Body of pancreas (tissue), 4 donors: ENCODE measurements around the gene UBL3. TPM values are rescaled to one million over a fixed set of nuclear protein-coding genes. Genes with fewer than 3 reads are reported as not detected.

Experiments used
- ATAC-seq: fragments of 150-250 bp; one replicate; pipeline ENCODE4 v1.9.1; 2016
- DNase-seq, 4 donors: peaks; one replicate each; pipeline ENCODE4 v3.0.0-alpha.2; 2019
- H3K27ac ChIP-seq, 4 donors: fragments of 200-600 bp; sonication (generic); 1 replicate in 3 of 4; 2 replicates in 1 of 4; pipeline versions ENCODE4 v1.5.1 to v1.6.1; 2016 to 2019; ENCODE audit warnings: mild to moderate bottlenecking in 1 of 4, mixed read lengths in 1 of 4, moderate library complexity in 1 of 4
- H3K27me3 ChIP-seq, 2 donors: fragments of 200-600 bp; sonication (generic); one replicate each; pipeline ENCODE4 v1.6.0; 2016; ENCODE audit warnings: mild to moderate bottlenecking in 1 of 2
- H3K36me3 ChIP-seq, 2 donors: fragments of 200-600 bp; sonication (generic); replicated peaks in 1 of 2; 2 replicates each; pipeline ENCODE4 v1.5.1; 2016; ENCODE audit warnings: low read depth in 2 of 2; ENCODE audit not compliant: insufficient read depth in 1 of 2
- H3K4me1 ChIP-seq: fragments of 200-600 bp; sonication (generic); one replicate; pipeline ENCODE4 v1.6.0; 2016
- H3K4me3 ChIP-seq, 2 donors: fragments of 200-600 bp; sonication (generic); 1 replicate in 1 of 2; 2 replicates in 1 of 2; pipeline ENCODE4 v1.5.1; 2016 to 2019
- H3K9me3 ChIP-seq, 3 donors: fragments of 200-600 bp; sonication (generic); 1 replicate in 2 of 3; 2 replicates in 1 of 3; pipeline ENCODE4 v1.5.1; 2016
- POLR2A ChIP-seq, 3 donors: fragments of 450-650 bp; IDR thresholded peaks; one replicate each; pipeline ENCODE4 v1.6.1; 2016; ENCODE audit warnings: antibody characterized with exemption in 3 of 3, mild to moderate bottlenecking in 2 of 3
- WGBS, 2 donors: methylation state at CpG; one replicate each; pipeline ENCODE4 v1.1.5; 2017; 5-methylcytosine and 5-hydroxymethylcytosine counted together
- intact Hi-C: fragments of 100-400 bp; cut with DNase I; formaldehyde crosslinking; loops from one replicate; pipeline ENCODE4 v1.15.1; 2023
- total RNA-seq, 2 donors: library from RNA; depleted of rRNA; stranded (reverse); fragments of >200 nt; gene quantifications; one replicate each; pipeline ENCODE4 v1.1.0, GENCODE V29; 2016
- TF ChIP-seq, protein P1 (sequence below), 7 experiments: fragments of 450-650 bp in 4 of 7; fragments of 200-600 bp in 3 of 7; sonication (generic) in 3 of 7; IDR thresholded peaks; one replicate each; pipeline ENCODE4 v1.5.1; 2016 to 2019; ENCODE audit warnings: antibody characterized with exemption in 7 of 7

The UBL3 gene
- total RNA-seq, 2 donors from 2014 or later: 20.4 to 33.2 TPM

DNA sequence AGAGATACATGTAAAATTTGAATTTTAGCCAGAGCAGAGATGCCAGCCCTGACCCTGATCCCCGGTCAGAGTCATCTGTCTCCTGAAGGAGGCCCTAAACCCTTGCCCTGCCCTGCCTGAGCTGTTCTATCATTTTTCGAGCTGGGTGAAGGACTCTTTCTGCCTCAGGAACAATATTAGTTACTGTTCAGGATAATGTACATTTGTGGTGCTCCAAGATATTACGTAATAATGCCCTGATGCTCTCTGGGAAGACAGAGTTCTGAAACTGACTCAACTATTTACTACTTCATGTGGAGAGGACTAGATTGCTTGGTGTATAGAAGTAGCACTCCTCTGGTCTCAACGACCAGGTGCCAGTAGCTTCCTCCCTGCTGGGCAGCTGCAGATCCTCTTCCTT lies 37.9 kb upstream of the UBL3 start:
- H3K36me3 ChIP-seq: no peaks in the 10 kb centered on the region
- H3K27me3 ChIP-seq: no peaks in the 10 kb centered on the region
- intact Hi-C loops: no loop called here
- H3K9me3 ChIP-seq: no peaks in the 10 kb centered on the region
- H3K4me1 ChIP-seq: no peaks in the 10 kb centered on the region
- no peak for TF ChIP-seq POLR2A (IDR thresholded peaks at IDR 0.05)
- H3K27ac ChIP-seq: no peak overlapping the region
- ATAC-seq: no peak
- DNase-seq: no peak
- H3K4me3 ChIP-seq: no peak overlapping the region
- 75 to 89% methylated on average over 4 of the region's 4 CpGs for WGBS, 2 donors

DNA sequence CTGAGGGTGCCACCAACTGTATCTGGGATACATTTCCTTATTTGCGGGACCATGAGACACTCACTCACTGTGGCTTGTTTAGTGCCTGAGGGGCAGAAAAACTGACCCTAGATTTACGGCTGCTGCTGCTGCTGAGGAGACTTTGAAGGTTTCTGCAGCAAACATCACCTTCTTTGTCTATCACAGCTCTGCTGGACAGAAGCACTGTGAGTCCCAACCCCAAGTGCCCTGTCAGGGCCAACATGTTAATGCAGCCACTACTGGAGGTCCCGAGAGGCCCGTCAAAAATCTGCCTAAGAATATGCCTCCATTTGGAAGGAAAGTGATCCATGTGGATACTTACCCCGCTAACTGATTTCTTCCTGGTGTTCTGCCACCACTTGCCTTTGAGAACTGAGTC lies 37.3 kb upstream of the UBL3 start:
- ATAC-seq: no peak
- no peak for DNase-seq
- Histone ChIP-seq H3K9me3 (no peaks in the 10 kb centered on the region), H3K27me3 (no peaks in the 10 kb centered on the region), H3K27ac (no peak overlapping the region), H3K4me1 (no peaks in the 10 kb centered on the region), H3K4me3 (no peak overlapping the region), H3K36me3 (no peaks in the 10 kb centered on the region)
- TF ChIP-seq POLR2A (IDR thresholded peaks at IDR 0.05): no peak
- WGBS, 2 donors: 74 to 77% methylated on average over 5 of the region's 5 CpGs
- intact Hi-C loops: no loop called here

DNA sequence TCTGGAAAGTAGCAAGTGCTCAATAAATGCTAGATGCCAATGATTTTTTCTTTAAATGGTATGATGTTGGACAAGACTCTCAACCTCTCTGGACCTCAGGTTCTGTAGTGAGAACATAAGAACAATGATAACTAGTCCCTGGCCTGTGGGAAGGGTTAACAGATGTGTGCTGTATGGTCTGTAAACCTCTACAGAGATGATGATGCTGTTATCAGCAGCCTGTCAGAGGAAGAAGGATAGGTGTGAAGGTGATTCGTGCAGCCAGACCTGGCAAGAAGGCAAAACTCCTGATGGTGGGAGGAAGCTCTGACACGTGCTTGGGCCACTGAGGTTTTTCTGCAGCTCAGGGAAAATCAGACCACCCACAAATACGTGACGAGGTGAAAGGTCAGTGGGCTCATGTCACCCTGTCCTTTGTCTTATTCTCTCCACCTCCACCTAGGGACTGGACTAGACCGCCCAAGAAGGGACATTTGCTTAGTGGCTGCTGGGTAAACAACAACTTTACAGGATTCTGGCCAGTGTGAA lies 36.7 kb upstream of the UBL3 start:
- intact Hi-C loops: no loop called here
- DNase-seq (no peak), ATAC-seq (no peak)
- Histone ChIP-seq H3K36me3 (no peaks in the 10 kb centered on the region), H3K27me3 (no peaks in the 10 kb centered on the region), H3K4me3 (no peak overlapping the region), H3K9me3 (no peaks in the 10 kb centered on the region), H3K27ac (no peak overlapping the region), H3K4me1 (no peaks in the 10 kb centered on the region)
- TF ChIP-seq, protein P1, sequence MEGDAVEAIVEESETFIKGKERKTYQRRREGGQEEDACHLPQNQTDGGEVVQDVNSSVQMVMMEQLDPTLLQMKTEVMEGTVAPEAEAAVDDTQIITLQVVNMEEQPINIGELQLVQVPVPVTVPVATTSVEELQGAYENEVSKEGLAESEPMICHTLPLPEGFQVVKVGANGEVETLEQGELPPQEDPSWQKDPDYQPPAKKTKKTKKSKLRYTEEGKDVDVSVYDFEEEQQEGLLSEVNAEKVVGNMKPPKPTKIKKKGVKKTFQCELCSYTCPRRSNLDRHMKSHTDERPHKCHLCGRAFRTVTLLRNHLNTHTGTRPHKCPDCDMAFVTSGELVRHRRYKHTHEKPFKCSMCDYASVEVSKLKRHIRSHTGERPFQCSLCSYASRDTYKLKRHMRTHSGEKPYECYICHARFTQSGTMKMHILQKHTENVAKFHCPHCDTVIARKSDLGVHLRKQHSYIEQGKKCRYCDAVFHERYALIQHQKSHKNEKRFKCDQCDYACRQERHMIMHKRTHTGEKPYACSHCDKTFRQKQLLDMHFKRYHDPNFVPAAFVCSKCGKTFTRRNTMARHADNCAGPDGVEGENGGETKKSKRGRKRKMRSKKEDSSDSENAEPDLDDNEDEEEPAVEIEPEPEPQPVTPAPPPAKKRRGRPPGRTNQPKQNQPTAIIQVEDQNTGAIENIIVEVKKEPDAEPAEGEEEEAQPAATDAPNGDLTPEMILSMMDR (IDR thresholded peaks at IDR 0.05): no peak
- TF ChIP-seq POLR2A (IDR thresholded peaks at IDR 0.05): no peak
- 46% methylated on average over 5 of the region's 5 CpGs for WGBS, 2 donors

DNA sequence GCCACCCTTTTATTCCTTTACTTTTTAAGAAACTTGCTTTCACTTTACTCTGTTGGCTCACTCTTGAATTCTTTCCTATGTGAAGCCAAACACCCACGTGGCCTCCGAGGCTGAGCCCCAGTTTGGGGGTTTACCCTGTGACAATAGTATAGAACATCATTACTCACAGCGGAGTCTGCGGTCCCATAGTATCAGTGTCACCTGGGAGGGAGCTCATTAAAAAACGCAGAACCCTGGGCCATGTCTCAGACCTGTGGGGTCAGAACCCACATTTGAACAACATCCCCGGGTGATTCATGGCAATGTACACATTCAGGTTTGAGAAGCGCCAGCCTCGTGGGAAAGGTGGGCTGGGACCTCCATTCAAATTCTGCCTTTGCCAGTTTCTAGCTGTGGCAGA lies 36.0 kb upstream of the UBL3 start:
- ATAC-seq (no peak), DNase-seq (no peak)
- 66 to 79% methylated on average over 5 to 8 of the region's 8 CpGs for WGBS, 2 donors
- Histone ChIP-seq H3K27me3 (no peaks in the 10 kb centered on the region), H3K36me3 (no peaks in the 10 kb centered on the region), H3K4me3 (no peak overlapping the region), H3K4me1 (no peaks in the 10 kb centered on the region), H3K9me3 (no peaks in the 10 kb centered on the region), H3K27ac (no peak overlapping the region)
- intact Hi-C loops: no loop called here
- no peak for TF ChIP-seq POLR2A (IDR thresholded peaks at IDR 0.05)
- TF ChIP-seq, protein P1 (IDR thresholded peaks at IDR 0.05): no peak

DNA sequence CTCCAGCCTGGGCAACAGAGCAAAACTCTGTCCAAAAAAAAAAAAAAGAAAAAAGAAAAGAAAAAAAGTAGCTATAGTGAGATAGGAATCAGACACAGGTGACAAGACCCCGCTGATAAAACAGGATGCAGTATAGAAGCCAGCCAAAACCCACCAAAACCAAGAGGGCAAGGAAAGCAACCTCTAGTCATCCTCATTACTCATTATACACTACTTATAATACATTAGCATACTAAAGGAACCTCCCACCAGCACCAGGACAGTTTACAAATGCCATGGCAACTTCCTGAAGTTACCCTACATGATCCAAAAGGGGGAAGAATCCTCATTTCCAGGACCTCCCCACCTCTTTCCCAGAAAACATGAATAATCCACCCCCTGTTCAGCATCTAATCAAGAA lies 35.6 kb upstream of the UBL3 start:
- no peaks in the 10 kb centered on the region for H3K27me3 ChIP-seq
- ATAC-seq: no peak
- no peaks in the 10 kb centered on the region for H3K9me3 ChIP-seq
- TF ChIP-seq POLR2A (IDR thresholded peaks at IDR 0.05): no peak
- TF ChIP-seq, protein P1 (IDR thresholded peaks at IDR 0.05): no peak
- DNase-seq: no peak
- H3K4me3 ChIP-seq: no peak overlapping the region
- no peak overlapping the region for H3K27ac ChIP-seq
- WGBS, 2 donors: 78 to 88% methylated on average over 1 of the region's 1 CpG
- intact Hi-C loops: no loop called here
- H3K36me3 ChIP-seq: no peaks in the 10 kb centered on the region
- no peaks in the 10 kb centered on the region for H3K4me1 ChIP-seq

DNA sequence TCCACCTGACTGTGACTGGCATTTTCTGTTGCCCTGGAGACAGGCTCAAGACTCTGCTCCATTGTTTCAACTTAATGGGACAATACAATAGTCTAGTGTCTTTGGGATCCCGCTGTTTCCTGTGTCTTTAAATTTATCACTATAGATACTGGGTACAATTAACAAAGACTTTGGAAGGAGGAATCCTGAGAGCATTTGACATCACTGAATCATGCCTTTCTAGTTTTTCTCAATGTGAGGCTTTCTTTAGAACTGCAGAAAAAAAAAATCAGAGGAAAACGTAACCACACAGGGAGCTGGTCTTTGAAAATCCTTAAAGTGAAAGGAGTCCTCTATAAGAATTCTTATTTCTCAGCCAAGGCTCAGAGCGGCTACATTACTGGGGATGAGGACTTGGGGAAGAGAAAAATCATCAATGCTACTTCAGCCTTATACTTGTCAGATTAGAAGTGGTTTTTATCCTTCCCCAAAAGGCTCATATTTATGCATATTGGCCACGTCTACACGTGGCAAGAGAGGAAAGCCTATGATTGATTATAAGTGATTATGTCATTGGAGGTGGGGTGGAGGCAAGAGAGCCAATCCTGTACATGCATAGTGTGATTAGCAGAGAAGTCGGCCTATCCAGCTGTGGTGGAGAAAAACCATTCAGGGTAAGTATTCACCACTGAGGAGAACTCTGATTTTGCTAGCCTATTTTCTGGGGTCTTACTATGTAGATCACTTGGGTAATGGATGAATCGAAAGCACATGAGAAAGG lies 34.4 kb upstream of the UBL3 start:
- TF ChIP-seq, protein P1 (IDR thresholded peaks at IDR 0.05): no peak
- no peak for TF ChIP-seq POLR2A (IDR thresholded peaks at IDR 0.05)
- Histone ChIP-seq H3K4me1 (no peaks in the 10 kb centered on the region), H3K4me3 (no peak overlapping the region), H3K27me3 (no peaks in the 10 kb centered on the region), H3K27ac (no peak overlapping the region), H3K9me3 (no peaks in the 10 kb centered on the region), H3K36me3 (no peaks in the 10 kb centered on the region)
- ATAC-seq (no peak), DNase-seq (no peak)
- WGBS, 2 donors: 60 to 61% methylated on average over 7 of the region's 7 CpGs
- intact Hi-C loops: no loop called here
